AG10803 (cell line): ENCODE results near the gene POLD1.
A peak's percentile ranks its signal among the peaks of the same experiment; 100 is the strongest.

Experiments used
- DNase-seq: peaks from one replicate; pipeline ENCODE4 v3.0.0; 2010; ENCODE audit warnings: low read depth
- H3K4me3 ChIP-seq: 2 replicates; pipeline ENCODE4 v1.5.1; 2011; ENCODE audit warnings: mild to moderate bottlenecking, low read length, control low read depth
- CTCF ChIP-seq: conservative IDR thresholded peaks from 2 replicates; pipeline ENCODE4 v1.5.1; 2011; ENCODE audit warnings: mild to moderate bottlenecking, low read length, control low read depth, inconsistent platforms

The POLD1 gene

GRCh38 chr19:50465986-50466705 lies 82.0 kb downstream of the POLD1 start:
- no peak overlapping the region for H3K4me3 ChIP-seq
- no peak for DNase-seq
- peak; percentile 16 for TF ChIP-seq CTCF

- TF ChIP-seq CTCF = no peak
- no peak overlapping the region for H3K4me3 ChIP-seq
- no peak for DNase-seq
Measured at GRCh38 chr19:50466706-50467039, 82.5 kb downstream of the POLD1 start.

- DNase-seq = no peak
- H3K4me3 ChIP-seq = no peak overlapping the region
- no peak for TF ChIP-seq CTCF
Measured at GRCh38 chr19:50467566-50467965, 83.4 kb downstream of the POLD1 start.
